ENCODE results near the gene IGFN1. TPM values are rescaled to one million over a fixed set of nuclear protein-coding genes. Genes with fewer than 3 reads are reported as not detected.

The IGFN1 gene
- polyA plus RNA-seq, 2 donors, result 0.01 to 0.02 TPM

DNA sequence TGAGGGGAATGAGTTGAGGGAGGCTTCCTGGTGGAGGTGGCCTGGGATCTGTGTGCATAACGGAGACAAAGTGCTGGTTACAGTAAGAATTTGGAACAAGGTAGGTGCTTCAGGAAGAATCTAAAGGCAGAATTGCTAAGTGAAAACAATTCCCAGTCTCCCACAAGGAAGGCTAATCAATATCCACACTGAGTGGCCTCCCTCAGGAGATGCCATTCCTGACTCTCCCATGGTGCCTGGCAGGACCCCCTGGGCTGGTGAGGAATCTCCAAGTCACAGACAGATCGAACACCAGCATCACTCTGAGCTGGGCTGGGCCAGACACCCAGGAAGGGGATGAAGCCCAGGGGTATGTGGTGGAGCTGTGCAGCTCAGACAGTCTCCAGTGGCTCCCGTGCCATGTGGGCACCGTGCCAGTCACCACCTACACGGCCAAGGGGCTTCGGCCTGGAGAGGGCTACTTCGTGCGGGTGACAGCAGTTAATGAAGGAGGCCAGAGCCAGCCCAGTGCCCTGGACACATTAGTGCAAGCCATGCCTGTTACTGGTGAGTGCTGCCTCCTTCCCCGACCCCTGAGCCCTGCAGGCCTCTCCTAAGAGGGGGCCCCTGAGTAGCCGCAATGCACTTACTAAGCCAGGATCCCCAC is 30.7 kb downstream of the IGFN1 start:
- H3K27me3 ChIP-seq (ENCODE audit: control insufficient read depth in 1 of 2, insufficient read depth in 2 of 2, low read length in 2 of 2), result no peaks in the 10 kb centered on the region
- H3K36me3 ChIP-seq (ENCODE audit: control insufficient read depth in 2 of 2, insufficient read depth in 2 of 2, low read length in 1 of 2), result no peaks in the 10 kb centered on the region
- no peaks in the 10 kb centered on the region for H3K4me1 ChIP-seq (ENCODE audit: control insufficient read depth in 2 of 2, insufficient read depth in 2 of 2, low read length in 1 of 2)
- H3K27ac ChIP-seq (ENCODE audit: low read depth in 2 of 2, low read length in 1 of 2), result no peak overlapping the region
- no peak overlapping the region for H3K4me3 ChIP-seq (ENCODE audit: low read depth in 1 of 2, low read length in 2 of 2)
- WGBS, 2 donors, result 81 to 87% methylated on average over 10 of the region's 10 CpGs
- no peaks in the 10 kb centered on the region for H3K9me3 ChIP-seq (ENCODE audit: control insufficient read depth in 2 of 2, insufficient read depth in 1 of 2, low read depth in 1 of 2, low read length in 1 of 2)

DNA sequence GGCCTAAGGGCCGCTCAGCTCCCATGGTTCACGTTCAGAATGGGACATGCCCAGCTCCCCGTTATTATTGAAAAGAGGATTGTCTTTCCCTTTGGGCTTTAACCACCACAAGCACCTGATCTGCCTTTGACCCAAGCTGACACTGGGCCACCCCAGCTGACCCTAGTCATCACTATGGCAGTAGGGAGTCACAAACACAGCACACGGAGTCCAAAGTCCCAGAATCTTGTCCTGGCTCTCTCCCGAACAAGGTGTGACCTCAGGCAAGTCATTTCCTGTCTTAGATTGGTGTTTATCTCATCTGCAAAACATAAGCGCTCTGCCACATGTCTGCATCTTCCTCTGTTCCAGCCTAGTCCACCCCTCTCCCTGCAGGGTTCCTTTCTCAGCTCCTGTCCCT is 31.5 kb downstream of the IGFN1 start:
- no peaks in the 10 kb centered on the region for H3K27me3 ChIP-seq (ENCODE audit: control insufficient read depth in 1 of 2, insufficient read depth in 2 of 2, low read length in 2 of 2)
- H3K4me1 ChIP-seq (ENCODE audit: control insufficient read depth in 2 of 2, insufficient read depth in 2 of 2, low read length in 1 of 2), result no peaks in the 10 kb centered on the region
- H3K9me3 ChIP-seq (ENCODE audit: control insufficient read depth in 2 of 2, insufficient read depth in 1 of 2, low read depth in 1 of 2, low read length in 1 of 2), result no peaks in the 10 kb centered on the region
- H3K27ac ChIP-seq (ENCODE audit: low read depth in 2 of 2, low read length in 1 of 2), result no peak overlapping the region
- no peaks in the 10 kb centered on the region for H3K36me3 ChIP-seq (ENCODE audit: control insufficient read depth in 2 of 2, insufficient read depth in 2 of 2, low read length in 1 of 2)
- WGBS, 2 donors, result 77 to 85% methylated on average over 6 of the region's 6 CpGs
- no peak overlapping the region for H3K4me3 ChIP-seq (ENCODE audit: low read depth in 1 of 2, low read length in 2 of 2)

DNA sequence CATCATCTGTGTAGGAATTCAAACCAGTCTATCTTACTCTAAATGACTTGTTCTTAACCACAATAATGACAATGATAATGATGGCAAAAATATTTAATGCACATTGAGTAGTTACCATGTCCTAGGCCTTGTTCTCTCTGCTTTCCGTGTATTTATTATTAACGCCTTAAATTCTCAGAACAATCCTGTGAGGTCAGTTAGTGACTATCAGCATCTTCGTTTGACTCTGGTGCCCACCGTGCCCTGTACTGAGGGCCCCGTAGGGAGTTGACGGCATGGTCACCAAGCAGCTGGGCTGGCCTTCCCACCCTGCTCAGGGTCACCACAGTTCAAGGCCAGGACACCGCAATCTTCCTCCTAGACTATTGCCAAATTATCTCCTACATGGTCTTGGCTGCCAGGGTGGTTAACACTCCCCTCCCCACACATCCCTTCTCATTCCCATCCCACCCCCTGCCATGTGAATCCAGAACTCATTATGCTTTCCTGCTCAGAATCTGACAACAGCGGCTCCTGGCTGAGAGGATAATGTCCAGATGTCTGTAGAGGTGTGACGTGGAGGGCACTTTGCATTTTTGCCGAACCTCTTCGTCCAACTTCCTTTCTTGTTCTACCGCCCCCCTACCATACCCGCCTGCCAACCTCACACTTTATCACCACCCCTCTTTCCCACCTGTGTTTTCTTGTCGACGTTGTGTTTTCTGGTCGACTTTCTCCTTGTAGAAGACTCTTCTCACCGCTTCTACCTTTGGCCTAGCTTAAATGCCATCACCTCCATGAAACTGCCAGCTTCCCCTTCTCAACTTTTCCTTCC is 33.4 kb downstream of the IGFN1 start:
- Histone ChIP-seq H3K9me3 (ENCODE audit: control insufficient read depth in 2 of 2, insufficient read depth in 1 of 2, low read depth in 1 of 2, low read length in 1 of 2) (no peaks in the 10 kb centered on the region), H3K36me3 (ENCODE audit: control insufficient read depth in 2 of 2, insufficient read depth in 2 of 2, low read length in 1 of 2) (no peaks in the 10 kb centered on the region), H3K27me3 (ENCODE audit: control insufficient read depth in 1 of 2, insufficient read depth in 2 of 2, low read length in 2 of 2) (no peaks in the 10 kb centered on the region), H3K4me1 (ENCODE audit: control insufficient read depth in 2 of 2, insufficient read depth in 2 of 2, low read length in 1 of 2) (no peaks in the 10 kb centered on the region), H3K27ac (ENCODE audit: low read depth in 2 of 2, low read length in 1 of 2) (no peak overlapping the region), H3K4me3 (ENCODE audit: low read depth in 1 of 2, low read length in 2 of 2) (no peak overlapping the region)
- WGBS, 2 donors, result 92% methylated on average over 16 of the region's 17 CpGs

DNA sequence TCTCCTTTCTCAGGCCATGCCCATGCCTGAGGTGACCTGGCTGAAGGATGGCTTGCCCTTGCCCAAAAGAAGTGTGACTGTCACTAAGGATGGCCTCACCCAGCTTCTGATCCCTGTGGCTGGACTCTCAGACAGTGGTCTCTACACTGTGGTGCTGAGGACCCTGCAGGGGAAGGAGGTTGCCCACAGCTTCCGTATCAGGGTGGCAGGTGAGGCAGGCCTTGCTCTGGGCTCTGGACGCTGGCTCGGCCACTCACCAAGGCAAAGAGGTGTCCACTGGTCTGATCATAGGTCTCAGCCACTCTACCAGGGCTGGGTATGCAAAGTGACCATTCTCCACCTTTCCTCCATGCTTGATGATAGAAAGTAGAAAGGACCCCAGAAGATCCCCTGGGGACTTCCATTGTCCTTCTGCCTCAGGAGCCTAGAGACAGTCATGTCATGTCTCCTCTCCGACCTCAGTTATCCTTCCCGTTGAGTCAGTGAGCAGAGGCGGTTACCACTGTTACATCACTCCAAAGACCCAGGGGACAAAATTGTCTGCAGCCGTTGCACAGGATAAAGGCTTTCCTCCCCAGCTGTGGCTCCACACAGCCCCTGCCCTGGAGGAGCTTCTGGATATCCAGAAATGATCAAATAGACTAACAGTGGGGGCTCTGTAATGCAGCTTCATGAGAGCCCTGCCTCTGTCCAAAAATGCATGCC is 34.2 kb downstream of the IGFN1 start:
- Histone ChIP-seq H3K4me3 (ENCODE audit: low read depth in 1 of 2, low read length in 2 of 2) (no peak overlapping the region), H3K9me3 (ENCODE audit: control insufficient read depth in 2 of 2, insufficient read depth in 1 of 2, low read depth in 1 of 2, low read length in 1 of 2) (no peaks in the 10 kb centered on the region), H3K27me3 (ENCODE audit: control insufficient read depth in 1 of 2, insufficient read depth in 2 of 2, low read length in 2 of 2) (no peaks in the 10 kb centered on the region), H3K27ac (ENCODE audit: low read depth in 2 of 2, low read length in 1 of 2) (no peak overlapping the region), H3K36me3 (ENCODE audit: control insufficient read depth in 2 of 2, insufficient read depth in 2 of 2, low read length in 1 of 2) (no peaks in the 10 kb centered on the region), H3K4me1 (ENCODE audit: control insufficient read depth in 2 of 2, insufficient read depth in 2 of 2, low read length in 1 of 2) (no peaks in the 10 kb centered on the region)
- 70% methylated on average over 7 of the region's 7 CpGs for WGBS, 2 donors

DNA sequence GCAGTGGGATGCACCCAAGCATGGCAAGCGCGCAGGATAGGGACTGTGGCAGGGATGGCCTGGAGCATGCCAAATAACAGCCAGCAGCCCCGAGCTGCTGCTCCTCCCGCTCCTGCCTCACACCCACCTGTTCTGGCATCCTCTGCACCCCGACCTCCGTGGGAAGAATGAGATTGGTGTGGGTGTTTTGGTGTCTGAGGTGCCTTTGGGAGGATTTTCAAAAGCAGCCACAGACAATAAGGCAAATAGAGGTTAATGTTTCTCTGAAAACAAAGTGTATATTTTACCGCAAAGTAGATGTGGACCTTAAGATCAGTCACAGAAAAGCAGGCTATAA is 35.5 kb downstream of the IGFN1 start:
- Histone ChIP-seq H3K4me3 (ENCODE audit: low read depth in 1 of 2, low read length in 2 of 2) (no peak overlapping the region), H3K4me1 (ENCODE audit: control insufficient read depth in 2 of 2, insufficient read depth in 2 of 2, low read length in 1 of 2) (no peaks in the 10 kb centered on the region), H3K27ac (ENCODE audit: low read depth in 2 of 2, low read length in 1 of 2) (no peak overlapping the region), H3K9me3 (ENCODE audit: control insufficient read depth in 2 of 2, insufficient read depth in 1 of 2, low read depth in 1 of 2, low read length in 1 of 2) (no peaks in the 10 kb centered on the region), H3K36me3 (ENCODE audit: control insufficient read depth in 2 of 2, insufficient read depth in 2 of 2, low read length in 1 of 2) (no peaks in the 10 kb centered on the region), H3K27me3 (ENCODE audit: control insufficient read depth in 1 of 2, insufficient read depth in 2 of 2, low read length in 2 of 2) (no peaks in the 10 kb centered on the region)
- 59 to 70% methylated on average over 7 of the region's 7 CpGs for WGBS, 2 donors

DNA sequence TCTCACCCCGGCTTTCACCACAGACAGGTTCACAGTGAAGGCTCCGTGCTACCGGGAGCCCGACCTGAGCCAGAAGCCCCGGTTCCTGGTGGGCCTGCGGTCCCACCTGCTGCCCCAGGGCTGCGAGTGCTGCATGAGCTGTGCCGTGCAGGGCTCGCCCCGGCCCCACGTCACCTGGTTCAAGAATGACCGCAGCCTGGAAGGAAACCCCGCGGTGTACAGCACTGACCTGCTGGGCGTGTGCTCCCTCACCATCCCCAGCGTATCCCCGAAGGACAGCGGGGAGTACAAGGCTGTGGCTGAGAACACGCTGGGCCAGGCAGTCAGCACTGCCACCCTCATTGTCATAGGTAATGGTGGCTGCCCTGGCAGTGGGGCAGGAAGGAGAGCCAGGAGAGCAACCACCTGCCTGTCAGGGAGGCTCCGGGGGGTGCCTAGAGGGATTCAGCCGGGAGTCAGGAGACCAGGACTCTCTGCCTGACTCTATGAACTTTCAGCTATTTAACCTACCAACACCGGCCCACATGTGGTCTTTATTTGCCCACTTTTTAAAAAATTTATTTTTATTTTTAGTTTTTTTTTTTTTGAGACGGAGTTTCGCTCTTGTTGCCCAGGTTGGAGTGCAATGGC is 36.4 kb downstream of the IGFN1 start:
- 89 to 92% methylated on average over 24 of the region's 24 CpGs for WGBS, 2 donors
- Histone ChIP-seq H3K4me1 (ENCODE audit: control insufficient read depth in 2 of 2, insufficient read depth in 2 of 2, low read length in 1 of 2) (no peaks in the 10 kb centered on the region), H3K27me3 (ENCODE audit: control insufficient read depth in 1 of 2, insufficient read depth in 2 of 2, low read length in 2 of 2) (no peaks in the 10 kb centered on the region), H3K4me3 (ENCODE audit: low read depth in 1 of 2, low read length in 2 of 2) (no peak overlapping the region), H3K9me3 (ENCODE audit: control insufficient read depth in 2 of 2, insufficient read depth in 1 of 2, low read depth in 1 of 2, low read length in 1 of 2) (no peaks in the 10 kb centered on the region), H3K27ac (ENCODE audit: low read depth in 2 of 2, low read length in 1 of 2) (no peak overlapping the region), H3K36me3 (ENCODE audit: control insufficient read depth in 2 of 2, insufficient read depth in 2 of 2, low read length in 1 of 2) (no peaks in the 10 kb centered on the region)

DNA sequence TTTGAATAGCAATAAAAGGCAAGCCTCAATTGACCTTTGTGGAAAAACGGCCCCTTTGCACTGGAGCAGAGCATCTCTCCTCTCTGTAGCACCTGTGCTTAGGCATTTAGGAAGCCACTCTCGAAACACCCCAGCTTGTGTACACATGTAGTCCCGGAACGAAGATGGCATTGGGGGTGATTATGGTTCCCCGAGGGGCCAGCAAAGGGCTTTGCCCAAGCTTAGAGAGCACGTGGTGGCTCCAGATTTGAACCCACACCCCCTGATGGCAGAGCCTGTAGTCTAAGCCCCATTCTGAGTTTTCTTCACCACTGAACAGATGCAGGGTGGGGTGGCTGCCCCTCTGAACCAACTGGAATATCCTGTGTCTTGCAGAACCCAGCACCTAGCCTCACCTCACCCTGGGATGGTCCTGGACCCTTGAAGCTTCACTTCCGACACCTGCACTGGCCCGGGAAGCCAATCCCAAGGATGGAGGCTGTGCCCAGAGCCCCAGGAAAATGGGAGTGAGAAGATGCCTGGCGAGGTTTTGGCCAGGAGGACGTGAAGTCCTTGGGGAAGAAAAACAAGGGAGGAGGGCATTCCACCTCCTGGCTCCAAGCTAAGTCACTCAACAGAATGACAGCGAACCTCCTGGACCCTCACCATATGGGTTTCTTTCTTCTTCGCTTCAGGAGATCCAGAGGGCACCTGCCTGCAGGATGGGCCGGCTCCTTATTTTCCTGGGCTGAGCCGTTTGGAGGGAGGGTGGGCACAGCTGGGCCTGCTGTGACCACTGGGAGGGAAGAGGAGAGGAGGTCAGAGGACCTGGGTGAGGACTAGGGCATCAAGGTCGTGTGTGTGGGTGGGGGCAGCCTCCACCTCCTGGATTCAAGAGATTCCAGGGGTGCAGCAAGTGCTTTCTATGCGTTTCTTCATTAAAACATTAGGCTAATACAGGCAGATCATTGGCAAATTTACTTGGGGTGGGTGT is 37.7 kb downstream of the IGFN1 start:
- Histone ChIP-seq H3K27me3 (ENCODE audit: control insufficient read depth in 1 of 2, insufficient read depth in 2 of 2, low read length in 2 of 2) (no peaks in the 10 kb centered on the region), H3K4me3 (ENCODE audit: low read depth in 1 of 2, low read length in 2 of 2) (no peak overlapping the region), H3K36me3 (ENCODE audit: control insufficient read depth in 2 of 2, insufficient read depth in 2 of 2, low read length in 1 of 2) (no peaks in the 10 kb centered on the region), H3K27ac (ENCODE audit: low read depth in 2 of 2, low read length in 1 of 2) (no peak overlapping the region), H3K9me3 (ENCODE audit: control insufficient read depth in 2 of 2, insufficient read depth in 1 of 2, low read depth in 1 of 2, low read length in 1 of 2) (no peaks in the 10 kb centered on the region), H3K4me1 (ENCODE audit: control insufficient read depth in 2 of 2, insufficient read depth in 2 of 2, low read length in 1 of 2) (no peaks in the 10 kb centered on the region)
- 79 to 80% methylated on average over 16 of the region's 16 CpGs for WGBS, 2 donors

DNA sequence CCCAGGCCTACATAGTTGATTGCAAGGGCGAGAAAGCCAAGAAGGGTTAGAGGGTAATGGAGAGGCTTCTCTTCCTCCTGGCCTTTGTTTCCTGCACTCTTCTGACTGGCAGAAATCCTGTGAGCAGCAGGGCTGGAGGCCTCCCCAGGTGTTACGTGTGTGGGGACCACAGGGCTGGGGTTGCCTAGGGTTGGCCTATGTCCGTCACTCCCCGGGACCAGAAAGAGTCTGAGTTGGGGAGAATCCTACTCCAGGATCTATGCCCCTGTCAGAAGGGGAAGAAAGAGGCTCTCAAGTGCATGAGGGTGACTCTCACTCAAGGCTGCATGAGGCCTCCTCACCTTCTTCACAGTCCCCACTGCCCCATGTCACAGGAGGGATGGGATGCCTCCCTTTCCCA is 38.5 kb downstream of the IGFN1 start:
- no peaks in the 10 kb centered on the region for H3K36me3 ChIP-seq (ENCODE audit: control insufficient read depth in 2 of 2, insufficient read depth in 2 of 2, low read length in 1 of 2)
- H3K4me3 ChIP-seq (ENCODE audit: low read depth in 1 of 2, low read length in 2 of 2), result no peak overlapping the region
- 78 to 100% methylated on average over 2 to 4 of the region's 4 CpGs for WGBS, 2 donors
- no peaks in the 10 kb centered on the region for H3K27me3 ChIP-seq (ENCODE audit: control insufficient read depth in 1 of 2, insufficient read depth in 2 of 2, low read length in 2 of 2)
- H3K4me1 ChIP-seq (ENCODE audit: control insufficient read depth in 2 of 2, insufficient read depth in 2 of 2, low read length in 1 of 2), result no peaks in the 10 kb centered on the region
- no peaks in the 10 kb centered on the region for H3K9me3 ChIP-seq (ENCODE audit: control insufficient read depth in 2 of 2, insufficient read depth in 1 of 2, low read depth in 1 of 2, low read length in 1 of 2)
- H3K27ac ChIP-seq (ENCODE audit: low read depth in 2 of 2, low read length in 1 of 2), result no peak overlapping the region

Data from esophagus (tissue), 2 donors.